CD4-positive, alpha-beta T cell treated with Interleukin-6 at 100 ng/mL for 8 hours (primary cell): ENCODE data around the gene BEND7.
"Not testable (repeated sequence)": the region's sequence is repeated elsewhere in the genome, so short reads cannot be mapped to it uniquely, and the experiment has no call there.

Source experiments
- DNase-seq: peaks from one replicate; pipeline ENCODE4 v3.0.0-alpha.2; 2020; ENCODE audit warnings: mixed read lengths, low spot score

Gene BEND7

GRCh38 chr10:13528875-13529713, at the start of gene BEND7:
TSS of gene BEND7 (minus strand) at chr10:13529014. CDS start at chr10:13528533, 481 bp downstream.
- no peak for DNase-seq

DNA sequence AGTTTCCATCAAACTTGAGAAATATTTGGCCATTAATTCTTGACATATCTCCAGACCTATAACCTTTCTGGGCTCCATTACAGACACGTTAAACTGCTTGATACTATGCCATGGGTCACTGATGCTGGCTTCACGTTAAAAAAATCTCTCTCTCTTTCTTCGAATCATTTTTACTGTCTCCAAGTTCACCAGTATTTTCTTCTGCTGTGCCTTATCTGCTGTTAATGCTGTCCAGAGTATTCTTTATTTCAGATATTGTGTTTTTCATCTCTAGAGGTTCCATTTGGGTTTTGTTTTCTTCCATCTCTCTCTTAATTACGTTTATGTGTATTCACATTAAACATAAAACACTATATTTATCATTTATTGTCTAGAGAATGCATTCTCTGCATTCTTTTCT, 45.1 kb upstream of the BEND7 start:
- no peak for DNase-seq

DNA sequence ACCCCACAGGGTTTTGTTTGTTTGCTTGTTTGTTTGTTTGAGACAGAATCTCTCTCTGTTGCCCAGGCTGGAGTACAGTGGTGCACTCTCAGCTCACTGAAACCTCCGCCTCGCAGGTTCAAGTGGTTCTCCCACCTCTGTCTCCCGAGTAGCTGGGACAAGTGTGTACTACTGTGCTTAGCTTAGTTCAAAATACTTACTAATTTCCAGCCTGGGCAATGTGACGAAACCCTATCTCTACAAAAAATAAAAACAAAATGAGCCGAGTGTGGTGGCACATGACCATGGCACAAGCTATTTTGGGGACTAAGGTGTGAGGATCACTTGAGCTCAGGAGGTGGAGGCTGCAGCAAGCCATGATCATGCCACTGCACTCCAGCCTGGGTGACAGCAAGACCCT, 42.7 kb upstream of the BEND7 start:
- no peak for DNase-seq

GRCh38 chr10:13567030-13567429, 38.2 kb upstream of the BEND7 start:
- DNase-seq: no peak

DNA sequence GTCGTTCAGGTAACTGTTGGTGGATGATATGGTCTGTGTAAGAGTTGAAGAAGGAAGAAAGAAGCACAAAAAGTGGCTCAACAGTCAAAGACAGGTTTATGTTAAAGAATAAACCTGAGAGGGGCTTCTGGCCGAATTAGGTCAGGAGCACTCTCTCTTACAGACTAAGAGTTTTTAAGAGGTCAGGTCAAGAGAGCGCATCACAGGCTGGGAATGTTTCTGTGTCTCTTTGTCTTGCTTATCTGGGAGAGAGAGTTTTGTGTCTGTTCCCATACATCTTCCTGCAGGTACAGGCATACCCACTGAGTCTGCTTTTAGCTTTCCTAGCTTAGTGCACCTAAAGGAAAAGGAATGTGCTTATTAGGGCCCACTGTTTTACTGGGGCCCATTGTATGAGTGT, 35.8 kb upstream of the BEND7 start:
- DNase-seq: no peak

GRCh38 chr10:13563481-13564445, 34.9 kb upstream of the BEND7 start:
- DNase-seq: no peak

- no peak for DNase-seq
Measured at GRCh38 chr10:13560597-13560996, 31.8 kb upstream of the BEND7 start.

DNA sequence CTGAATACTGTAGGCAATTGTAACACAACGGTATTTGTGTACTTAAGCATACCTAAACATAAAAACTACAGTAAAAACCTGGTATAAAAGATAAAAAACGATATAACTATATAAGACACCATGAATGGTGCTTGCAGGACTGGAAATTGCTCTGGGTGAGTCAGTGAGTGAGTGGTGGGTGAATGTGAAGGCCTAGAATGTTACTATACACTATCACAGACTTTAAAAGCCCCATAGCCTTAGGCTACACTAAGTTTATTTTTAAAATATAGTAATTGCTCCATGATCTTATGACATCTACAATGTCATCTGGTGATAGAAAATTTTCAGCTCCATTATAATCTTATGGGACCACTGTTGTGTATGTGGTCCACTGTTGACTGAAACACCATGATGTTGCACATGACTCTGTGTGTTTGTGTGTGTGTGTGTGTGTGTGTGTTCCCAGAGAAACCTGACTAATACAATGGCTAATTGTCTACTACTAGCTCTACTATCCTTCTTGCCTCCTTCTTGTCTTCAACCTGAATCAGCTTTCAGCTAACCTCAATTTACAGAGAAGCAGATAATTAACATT, 30.4 kb upstream of the BEND7 start:
- no peak for DNase-seq

DNA sequence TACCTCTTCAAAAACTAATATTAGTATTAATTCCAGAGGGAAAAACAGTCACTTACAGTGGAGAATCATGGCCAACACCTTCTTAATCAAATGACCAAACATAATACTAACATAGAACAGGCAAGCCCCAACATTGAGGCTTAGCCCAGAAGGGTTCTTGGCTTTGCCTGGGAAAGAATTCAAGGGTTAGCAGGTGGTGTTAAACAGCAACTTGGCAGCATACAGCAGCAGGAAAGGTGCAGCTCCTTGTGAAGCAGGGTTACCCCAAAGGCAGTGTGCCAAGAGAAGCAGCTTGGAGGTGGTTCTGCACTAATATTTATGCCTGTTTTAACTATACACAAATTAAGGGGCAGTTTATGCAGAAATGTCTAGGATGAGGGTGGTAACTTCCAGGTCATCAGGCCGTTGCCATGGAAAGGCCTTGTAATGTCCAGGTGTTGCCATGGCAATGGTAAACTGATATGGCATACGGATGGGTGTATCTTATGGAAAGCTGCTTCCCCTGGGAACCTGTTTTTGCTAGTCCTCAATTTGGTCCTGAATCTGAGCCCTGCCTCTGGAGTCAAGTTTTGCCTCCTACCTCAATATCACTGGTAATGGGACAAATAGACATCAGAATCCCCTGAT, 27.2 kb upstream of the BEND7 start:
- DNase-seq: no peak

GRCh38 chr10:13550802-13551201, 22.0 kb upstream of the BEND7 start:
- no peak for DNase-seq

GRCh38 chr10:13542533-13542932, 13.7 kb upstream of the BEND7 start:
- no peak for DNase-seq

DNA sequence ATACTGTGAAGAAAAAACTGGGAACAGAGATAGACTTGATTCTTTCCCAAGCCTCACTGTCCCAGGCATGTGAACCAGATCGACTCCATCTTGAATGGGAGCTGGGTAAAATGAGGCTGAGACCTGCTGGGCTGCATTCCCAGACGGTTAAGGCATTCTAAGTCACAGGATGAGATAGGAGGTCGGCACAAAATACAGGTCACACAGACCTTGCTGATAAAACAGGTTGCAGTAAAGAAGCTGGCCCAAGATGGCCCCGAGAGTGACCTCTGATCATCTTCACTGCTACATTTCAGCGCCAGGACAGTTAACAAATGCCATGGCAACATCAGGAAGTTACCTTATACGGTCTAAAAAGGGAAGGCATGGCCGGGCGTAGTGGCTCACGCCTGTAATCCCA, 9.2 kb upstream of the BEND7 start:
- not testable (repeated sequence) for DNase-seq

DNA sequence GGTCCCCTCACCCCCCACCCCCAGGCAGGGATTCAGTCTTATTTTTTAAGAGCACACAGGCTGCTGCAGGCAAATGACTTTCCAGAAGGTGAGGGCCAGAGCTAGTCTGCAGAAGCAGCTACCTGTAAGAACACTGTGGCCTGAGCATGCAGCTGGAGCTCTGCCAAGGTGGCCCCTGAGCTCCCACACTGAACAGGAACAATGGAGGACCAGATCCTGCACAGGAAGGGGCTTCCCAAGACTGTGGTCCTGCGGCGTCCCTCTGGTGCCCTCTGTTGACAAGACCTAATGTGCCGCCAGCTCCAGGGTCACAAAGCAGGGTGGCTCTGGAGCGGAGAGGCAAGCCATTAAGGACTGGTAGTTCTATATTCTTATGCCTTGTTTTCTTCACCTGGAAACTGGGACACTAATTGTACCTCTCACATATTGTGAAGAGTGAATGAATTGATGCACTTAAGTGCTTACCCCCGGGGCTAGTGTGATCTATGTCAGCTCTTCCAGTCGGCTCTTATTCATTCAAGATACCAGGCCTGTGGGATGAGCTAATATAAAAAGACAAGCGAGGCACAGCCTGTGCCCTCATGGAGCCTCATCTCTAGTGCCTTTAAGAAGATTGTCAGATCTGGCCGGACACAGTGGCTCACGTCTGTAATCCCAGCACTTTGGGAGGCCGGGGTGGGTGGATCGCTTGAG, 8.0 kb upstream of the BEND7 start:
- DNase-seq: no peak

DNA sequence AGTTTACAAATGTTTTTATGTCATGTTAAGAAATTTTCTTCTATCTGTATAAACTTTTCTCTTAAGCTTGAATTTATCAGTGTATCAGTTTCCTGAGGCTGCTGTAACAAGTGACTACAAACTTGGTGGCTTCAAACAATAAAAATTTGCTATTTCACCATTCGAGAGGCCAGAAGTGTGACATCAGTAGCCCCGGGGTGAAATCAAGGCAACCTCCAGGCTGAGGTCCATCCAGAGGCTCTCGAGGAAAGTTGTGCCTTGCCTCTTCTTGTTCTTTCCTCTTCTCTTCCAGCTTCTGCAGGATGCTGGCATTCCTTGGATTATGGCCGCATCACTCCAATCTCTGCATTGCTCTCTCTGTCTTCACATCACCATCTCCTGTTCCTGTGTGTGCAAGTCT, 6.5 kb upstream of the BEND7 start:
- DNase-seq: no peak

DNA sequence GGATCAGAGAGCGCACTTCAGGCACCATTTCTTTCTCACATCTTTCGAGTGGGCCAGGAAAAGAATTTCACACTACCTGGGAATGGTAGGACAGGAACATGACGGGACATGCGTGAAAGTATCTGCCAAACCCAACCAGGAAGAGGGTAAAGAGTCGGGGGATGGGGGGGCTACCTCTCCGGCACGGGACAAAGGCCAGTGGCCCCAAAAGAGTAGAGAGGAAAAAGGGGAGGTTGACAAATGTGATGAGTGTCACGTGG, 830 bp upstream of the BEND7 start:
- no peak for DNase-seq

GRCh38 chr10:13528123-13528874, 515 bp downstream of the BEND7 start:
- DNase-seq: no peak

- DNase-seq: no peak
Measured at GRCh38 chr10:13527864-13528122, 1.0 kb downstream of the BEND7 start.

DNA sequence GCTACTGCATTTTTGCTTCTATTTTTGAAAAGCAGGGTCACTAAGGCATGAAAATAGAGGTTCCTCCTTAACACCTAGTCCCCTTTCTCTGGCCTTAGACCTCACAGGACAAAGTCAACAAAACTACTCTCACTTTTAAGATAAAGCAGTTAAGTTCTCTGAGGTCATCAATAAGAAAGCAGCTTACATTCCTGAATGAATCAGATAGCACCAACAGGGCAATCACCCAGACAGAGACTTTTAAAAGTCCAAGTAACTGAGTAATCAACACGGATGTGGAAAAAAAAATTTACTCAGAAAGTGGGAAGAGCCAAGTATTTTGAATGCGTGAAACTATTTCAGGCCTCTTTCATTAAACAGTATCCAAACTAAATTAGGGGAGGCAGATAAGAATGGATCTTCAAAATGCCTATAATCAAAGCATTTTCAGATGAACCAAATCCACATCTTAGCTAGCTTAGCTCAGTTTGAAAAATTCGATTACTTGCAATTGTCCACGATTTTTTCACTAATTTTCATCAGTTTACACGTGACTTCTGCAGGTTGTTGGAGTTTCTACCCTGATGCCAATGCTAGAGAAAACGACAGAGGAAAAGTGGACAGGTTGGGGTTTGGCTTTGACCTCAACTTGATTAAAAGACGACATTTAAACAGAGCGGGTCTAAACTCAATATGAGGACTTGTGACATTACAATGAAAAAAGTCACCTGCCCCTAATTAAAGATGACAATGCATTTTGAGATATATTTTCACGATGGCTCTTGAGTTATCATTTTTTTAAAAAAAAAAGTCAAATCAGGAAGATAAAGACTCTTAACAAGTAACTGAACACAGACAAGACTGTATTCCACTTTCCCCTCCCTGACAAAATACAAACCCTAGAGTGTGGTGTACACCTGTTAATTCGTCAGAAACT, 1.6 kb downstream of the BEND7 start:
- DNase-seq: no peak

GRCh38 chr10:13525663-13526062, 3.2 kb downstream of the BEND7 start:
- no peak for DNase-seq

GRCh38 chr10:13521026-13521425, 7.8 kb downstream of the BEND7 start:
- no peak for DNase-seq
